Pancreas (tissue), 10 donors: ENCODE measurements around the gene RUNX1. TPM values are rescaled to one million over a fixed set of nuclear protein-coding genes. Genes with fewer than 3 reads are reported as not detected.

Experiments
- ATAC-seq, 4 donors: fragments of 200-7000 bp; cut with Tn5 transposase; one replicate each; pipeline versions ENCODE4 v1.8.0 to v1.9.1; 2020; ENCODE audit warnings: mild to moderate bottlenecking in 4 of 4, moderate library complexity in 4 of 4
- DNase-seq, 6 donors: peaks; one replicate each; pipeline ENCODE4 v3.0.0-alpha.2; 2020
- FAIRE-seq: peaks from 2 replicates; lab custom pipeline; 2012; peaks lifted over from hg19 to GRCh38; lab: Jason Lieb, UNC
- H3K27ac ChIP-seq, 4 donors: fragments of 200-600 bp; sonication (generic); 1 replicate in 3 of 4; 2 replicates in 1 of 4; pipeline versions ENCODE4 v1.5.0 to v1.8.0; 2020
- H3K27me3 ChIP-seq, 4 donors: fragments of 200-600 bp; one replicate each; pipeline ENCODE4 v1.8.0; 2021
- H3K36me3 ChIP-seq, 3 donors: fragments of 200-600 bp; sonication (generic) in 1 of 3; one replicate each; pipeline versions ENCODE4 v1.5.0 to v1.8.0; 2020 to 2021
- H3K4me1 ChIP-seq, 3 donors: fragments of 200-600 bp; one replicate each; pipeline ENCODE4 v1.8.0; 2021
- H3K4me3 ChIP-seq, 4 donors: fragments of 200-600 bp; sonication (generic) in 2 of 4; one replicate each; pipeline versions ENCODE4 v1.5.0 to v1.8.0; 2020 to 2021
- H3K9me3 ChIP-seq, 4 donors: fragments of 200-600 bp; one replicate each; pipeline ENCODE4 v1.8.0; 2021
- CTCF ChIP-seq, 4 donors: fragments of 200-600 bp; sonication (generic) in 3 of 4; IDR thresholded peaks; one replicate each; pipeline versions ENCODE4 v1.5.0 to v1.8.0; 2021; ENCODE audit warnings: antibody characterized with exemption in 4 of 4
- WGBS, 2 donors: extraction: QIAGEN DNeasy Blood & Tissue Kit; methylation state at CpG; one replicate each; pipeline ENCODE4 v1.1.7; 2013; 5-methylcytosine and 5-hydroxymethylcytosine counted together
- intact Hi-C, 3 donors: fragments of 100-400 bp; cut with DNase I; formaldehyde crosslinking; loops; one replicate each; pipeline versions ENCODE4 v1.11.1 to v1.14.2; 2022
- polyA plus RNA-seq, 2 donors: library from polyadenylated mRNA; stranded (reverse); fragments of 200-250 nt; gene quantifications; one replicate each; pipeline ENCODE4 v1.2.3, GENCODE V29; 2013
- total RNA-seq, 6 donors: library from RNA; stranded (reverse); fragmentation: NEBNext Ultra II Directional in 4 of 6; extraction: Animal tissue kit (Norgen Biotek cat#: 25700) in 4 of 6; gene quantifications; one replicate each; pipeline versions ENCODE4 v1.2.1 to v1.2.4, GENCODE V29; 2021 to 2023
- donor health status: healthy with polysubstance abuse.
- donor health status: DM: no; HTN: no; CAD: no; lungs with moderate emphysema.
- donor health status: DM: no; HTN: no; CAD: no.
- donor health status: control.
- donor health status: control.
- donor health status: Bipolar disorder and iron deficiency.
- donor health status: DM: yes; HTN: yes; CAD: no.
- donor health status: DM: no; HTN: no; CAD: no.
- donor health status: DM: no; HTN: no; CAD: no.
- donor health status: DM: yes; HTN: yes; CAD: no.

Gene RUNX1
- total and polyA plus RNA-seq, 8 donors: 2.1 to 38.2 (median 4.5) TPM

GRCh38 chr21:34774750-34775149, 274.4 kb downstream of the RUNX1 start:
- Histone ChIP-seq H3K4me3 (no peak overlapping the region), H3K36me3 (no peaks in the 10 kb centered on the region), H3K27ac (no peak overlapping the region), H3K9me3 (no peaks in the 10 kb centered on the region), H3K27me3 (no peaks in the 10 kb centered on the region), H3K4me1 (no peaks in the 10 kb centered on the region)
- TF ChIP-seq CTCF (IDR thresholded peaks at IDR 0.05): no peak
- no peak for ATAC-seq
- intact Hi-C loops: no loop called here
- no peak for DNase-seq
- FAIRE-seq: no peak
- 48 to 53% methylated on average over 2 of the region's 2 CpGs for WGBS, 2 donors

GRCh38 chr21:34771512-34772028, 277.5 kb downstream of the RUNX1 start:
- no peak overlapping the region for H3K4me3 ChIP-seq
- H3K4me1 ChIP-seq: no peaks in the 10 kb centered on the region
- no peak for TF ChIP-seq CTCF (IDR thresholded peaks at IDR 0.05)
- ATAC-seq (no peak), FAIRE-seq (no peak), DNase-seq (no peak)
- no peaks in the 10 kb centered on the region for H3K27me3 ChIP-seq
- intact Hi-C loops: no loop called here
- no peaks in the 10 kb centered on the region for H3K36me3 ChIP-seq
- H3K9me3 ChIP-seq: no peaks in the 10 kb centered on the region
- H3K27ac ChIP-seq: no peak overlapping the region
- 53 to 56% methylated on average over 6 of the region's 6 CpGs for WGBS, 2 donors

GRCh38 chr21:34770576-34770975, 278.5 kb downstream of the RUNX1 start:
- no peak for TF ChIP-seq CTCF (IDR thresholded peaks at IDR 0.05)
- no peaks in the 10 kb centered on the region for H3K9me3 ChIP-seq
- no peaks in the 10 kb centered on the region for H3K4me1 ChIP-seq
- no peak for FAIRE-seq
- intact Hi-C loops: no loop called here
- 62 to 74% methylated on average over 4 of the region's 4 CpGs for WGBS, 2 donors
- H3K4me3 ChIP-seq: no peak overlapping the region
- no peak overlapping the region for H3K27ac ChIP-seq
- ATAC-seq: no peak
- no peaks in the 10 kb centered on the region for H3K27me3 ChIP-seq
- DNase-seq: no peak
- no peaks in the 10 kb centered on the region for H3K36me3 ChIP-seq

- no peak for ATAC-seq
- H3K27ac ChIP-seq: no peak overlapping the region
- DNase-seq: no peak
- no peak overlapping the region for H3K4me3 ChIP-seq
- H3K36me3 ChIP-seq: no peaks in the 10 kb centered on the region
- no peaks in the 10 kb centered on the region for H3K4me1 ChIP-seq
- intact Hi-C loops: no loop called here
- 84 to 92% methylated on average over 3 of the region's 3 CpGs for WGBS, 2 donors
- no peaks in the 10 kb centered on the region for H3K27me3 ChIP-seq
- TF ChIP-seq CTCF (IDR thresholded peaks at IDR 0.05): no peak
- no peaks in the 10 kb centered on the region for H3K9me3 ChIP-seq
- no peak for FAIRE-seq
Observed at GRCh38 chr21:34768326-34768725, 280.8 kb downstream of the RUNX1 start.

GRCh38 chr21:34766862-34767261, 282.2 kb downstream of the RUNX1 start:
- Histone ChIP-seq H3K27ac (no peak overlapping the region), H3K4me3 (no peak overlapping the region), H3K27me3 (no peaks in the 10 kb centered on the region), H3K36me3 (no peaks in the 10 kb centered on the region), H3K4me1 (no peaks in the 10 kb centered on the region), H3K9me3 (no peaks in the 10 kb centered on the region)
- TF ChIP-seq CTCF (IDR thresholded peaks at IDR 0.05): no peak
- WGBS, 2 donors: 65 to 69% methylated on average over 3 of the region's 3 CpGs
- no peak for ATAC-seq
- no peak for FAIRE-seq
- DNase-seq: no peak
- intact Hi-C loops: no loop called here
